K562 (cell line): ENCODE measurements around the gene STC2. TPM values are rescaled to one million over a fixed set of nuclear protein-coding genes. Genes with fewer than 3 reads are reported as not detected.

Experiments used
- ATAC-seq: fragments of 200-7000 bp; cut with Tn5 transposase; 3 replicates; pipeline ENCODE4 v1.9.1; 2020; ENCODE audit warnings: moderate library complexity
- BruUV-seq: library from RNA; stranded (reverse); fragments of 400-500 nt; replicated peaks from 2 replicates; lab custom pipeline; 2021; lab: Mats Ljungman, UMichigan
- CTCF ChIA-PET: fragments of 300-600 bp; formaldehyde crosslinking; extraction: SDS; loops from one replicate; lab custom pipeline; 2021; ENCODE audit warnings: low intra/inter-chr PET ratio; lab: Yijun Ruan, JAX
- POLR2A ChIA-PET: fragments of 300-600, 350-650 bp; sonication (Branson Sonifier 250); formaldehyde crosslinking; extraction: SDS; loops from one replicate; lab custom pipeline; 2021; ENCODE audit warnings: antibody characterized with exemption, inconsistent platforms; lab: Yijun Ruan, JAX
- DNase-seq, 4 experiments: peaks; one replicate each; pipeline versions ENCODE4 v3.0.0 to v3.0.0-alpha.2; 2011 to 2018; ENCODE audit warnings: low spot score in 3 of 4, mixed read lengths in 3 of 4; ENCODE audit errors: extremely low read depth in 1 of 4
- FAIRE-seq: peaks from 2 replicates; lab custom pipeline; 2011; peaks lifted over from hg19 to GRCh38; lab: Jason Lieb, UNC
- H2AFZ ChIP-seq: 2 replicates; pipeline ENCODE4 v1.6.0; 2011; ENCODE audit warnings: low read depth, low read length, control low read depth, inconsistent platforms
- H3K27ac ChIP-seq: fragments of 200-600 bp; 3 replicates; pipeline ENCODE4 v1.8.0; 2011; ENCODE audit warnings: low read depth, mild to moderate bottlenecking, control low read depth, inconsistent platforms, low read length, moderate library complexity, mixed read lengths; ENCODE audit errors: extremely low read depth
- H3K27me3 ChIP-seq, 2 experiments: fragments of 300-600 bp in 1 of 2; 2 replicates in 1 of 2; 3 replicates in 1 of 2; pipeline versions ENCODE4 v1.6.0 to v1.8.0; 2011; ENCODE audit warnings: inconsistent platforms in 2 of 2, low read length in 2 of 2, mild to moderate bottlenecking in 1 of 2, mixed read lengths in 1 of 2, moderate library complexity in 1 of 2; ENCODE audit not compliant: control insufficient read depth in 2 of 2, insufficient read depth in 2 of 2
- H3K36me3 ChIP-seq: fragments of 300-600 bp; 3 replicates; pipeline ENCODE4 v1.8.0; 2011; ENCODE audit warnings: mild to moderate bottlenecking, low read length, inconsistent platforms; ENCODE audit not compliant: control insufficient read depth, insufficient read depth
- H3K4me1 ChIP-seq, 2 experiments: fragments of 200-600 bp in 1 of 2; replicated peaks in 1 of 2; 2 replicates in 1 of 2; 3 replicates in 1 of 2; pipeline versions ENCODE4 v1.5.1 to v1.8.0; 2011; ENCODE audit warnings: inconsistent platforms in 2 of 2, low read length in 2 of 2, mild to moderate bottlenecking in 1 of 2, mixed read lengths in 1 of 2, moderate library complexity in 1 of 2; ENCODE audit not compliant: control insufficient read depth in 2 of 2, insufficient read depth in 2 of 2
- H3K4me2 ChIP-seq: 2 replicates; pipeline ENCODE4 v1.6.1; 2011; ENCODE audit warnings: low read length, control low read depth, inconsistent platforms, mixed read lengths; ENCODE audit not compliant: insufficient read depth
- H3K4me3 ChIP-seq: fragments of 200-600 bp; sonication (generic), shearing (Covaris generic); 2 replicates; pipeline ENCODE4 v1.5.1; 2016; ENCODE audit warnings: control low read depth, inconsistent platforms
- H3K79me2 ChIP-seq: fragments of 200-600 bp; 3 replicates; pipeline ENCODE4 v1.8.0; 2011; ENCODE audit warnings: low read length, inconsistent platforms; ENCODE audit not compliant: control insufficient read depth, insufficient read depth
- H3K9ac ChIP-seq, 2 experiments: 2 replicates each; pipeline versions ENCODE4 v1.6.0 to v1.6.1; 2011; ENCODE audit warnings: low read depth in 2 of 2, low read length in 2 of 2, control low read depth in 1 of 2, inconsistent platforms in 1 of 2, mild to moderate bottlenecking in 1 of 2, mixed read lengths in 1 of 2; ENCODE audit not compliant: insufficient read depth in 1 of 2
- H3K9me1 ChIP-seq: one replicate; pipeline ENCODE4 v1.6.0; 2011; ENCODE audit warnings: inconsistent platforms, mild to moderate bottlenecking, low read length, moderate library complexity; ENCODE audit not compliant: control insufficient read depth, insufficient read depth
- H3K9me3 ChIP-seq: replicated peaks from 2 replicates; pipeline ENCODE4 v1.5.1; 2011; ENCODE audit warnings: low read depth, low read length, inconsistent platforms; ENCODE audit not compliant: control insufficient read depth, insufficient read depth
- H4K20me1 ChIP-seq: replicated peaks from 2 replicates; pipeline ENCODE4 v1.6.1; 2011; ENCODE audit warnings: low read length, inconsistent platforms, mixed read lengths; ENCODE audit not compliant: control insufficient read depth, insufficient read depth
- ADNP ChIP-seq: fragments of 200-800 bp; sonication (Bioruptor generic); IDR thresholded peaks from 2 replicates; pipeline ENCODE4 v1.6.1; 2016; ENCODE audit warnings: missing genetic modification characterization, missing compliant biosample characterization
- BCOR ChIP-seq: fragments of 450-650 bp; IDR thresholded peaks from 2 replicates; pipeline ENCODE4 v1.6.1; 2016
- DIDO1 ChIP-seq: fragments of 450-650 bp; IDR thresholded peaks from 2 replicates; pipeline ENCODE4 v1.6.1; 2016; ENCODE audit warnings: low read depth, missing biosample characterization, missing genetic modification characterization
- ELF1 ChIP-seq: fragments of 200-800 bp; sonication (Bioruptor generic); IDR thresholded peaks from 2 replicates; pipeline ENCODE4 v1.6.1; 2016; ENCODE audit warnings: missing genetic modification characterization, missing compliant biosample characterization
- IRF2 ChIP-seq: sonication (generic); formaldehyde crosslinking; IDR thresholded peaks from 2 replicates; pipeline ENCODE4 v1.8.1; 2022; ENCODE audit warnings: mild to moderate bottlenecking, missing genetic modification reagents
- MXI1 ChIP-seq: IDR thresholded peaks from 2 replicates; pipeline ENCODE4 v1.6.1; 2011; ENCODE audit warnings: low read depth, mild to moderate bottlenecking, improper control_type of control experiment, low read length
- NFXL1 ChIP-seq: fragments of 450-650 bp; formaldehyde crosslinking; IDR thresholded peaks from 2 replicates; pipeline ENCODE4 v1.4.0; 2021; ENCODE audit warnings: mild to moderate bottlenecking
- RBM25 ChIP-seq: fragments of 200-400 bp; formaldehyde crosslinking; IDR thresholded peaks from 2 replicates; pipeline ENCODE4 v1.6.1; 2018; ENCODE audit warnings: low read length, low read depth, moderate library complexity; ENCODE audit not compliant: severe bottlenecking
- TAF7 ChIP-seq: fragments of 450-650 bp; IDR thresholded peaks from 2 replicates; pipeline ENCODE4 v1.6.1; 2016; ENCODE audit warnings: missing genetic modification characterization, missing compliant biosample characterization
- ZNF507 ChIP-seq: conservative IDR thresholded peaks from 2 replicates; pipeline ENCODE4 v1.6.1; 2017; ENCODE audit warnings: missing genetic modification characterization, missing compliant biosample characterization
- ZNF778 ChIP-seq: fragments of 450-650 bp; formaldehyde crosslinking; IDR thresholded peaks from 2 replicates; pipeline ENCODE4 v1.4.0; 2020; ENCODE audit warnings: mild to moderate bottlenecking, moderate library complexity
- WGBS: fragments of 100-300 bp; shearing (Covaris generic); methylation state at CpG from one replicate; pipeline ENCODE4 v1.1.6; 2016; ENCODE audit warnings: low coverage, mixed read lengths; ENCODE audit not compliant: insufficient coverage; ENCODE audit errors: missing lambda C conversion rate; 5-methylcytosine and 5-hydroxymethylcytosine counted together
- in situ Hi-C: fragments of 300-500 bp; cut with MboI; formaldehyde crosslinking; loops from 4 replicates; pipeline ENCODE4 v1.15.0; 2018; ENCODE audit warnings: inconsistent platforms, mixed read lengths
- intact Hi-C: fragments of 100-400 bp; cut with micrococcal nuclease; formaldehyde crosslinking; loops from 2 replicates; pipeline ENCODE4 v1.14.2; 2022
- polyA plus RNA-seq, 8 experiments: library from polyadenylated mRNA; depleted of rRNA in 4 of 8; stranded (reverse) in 5 of 8; unstranded in 3 of 8; fragments of >200 nt; fragmentation: Nextera tagmentation in 2 of 8; fragmentation: Illumina TruSeq in 1 of 8; extraction: Ambion mirVana in 2 of 8; extraction: Trizol in 1 of 8; gene quantifications; 2 replicates each; pipeline versions ENCODE4 v1.2.1 to v1.2.3, GENCODE V29; 2011 to 2014; ENCODE audit warnings: inconsistent platforms in 1 of 8, missing spikeins in 1 of 8
- total RNA-seq, 7 experiments: library from RNA; depleted of rRNA in 6 of 7; stranded (reverse); fragments of >200 nt in 6 of 7; fragmentation: Illumina TruSeq in 2 of 7; extraction: Trizol in 2 of 7; gene quantifications; 2 replicates each; pipeline versions ENCODE4 v1.2.1 to v1.2.3, GENCODE V29; 2011 to 2021; ENCODE audit warnings: low replicate concordance in 1 of 7
- TF ChIP-seq, protein P1 (sequence below), 2 experiments: IDR thresholded peaks; 2 replicates each; pipeline ENCODE4 v1.6.1; 2011; ENCODE audit warnings: borderline replicate concordance in 1 of 2, control low read depth in 1 of 2, low read depth in 1 of 2, low read length in 1 of 2, mild to moderate bottlenecking in 1 of 2, mixed read lengths in 1 of 2, moderate library complexity in 1 of 2; ENCODE audit not compliant: insufficient read depth in 1 of 2, insufficient read length in 1 of 2, poor library complexity in 1 of 2, severe bottlenecking in 1 of 2; ENCODE audit errors: extremely low read depth in 1 of 2
- TF ChIP-seq, protein P2 (sequence below): sonication (generic); formaldehyde crosslinking; IDR thresholded peaks from 2 replicates; pipeline ENCODE4 v1.8.1; 2023; ENCODE audit warnings: mild to moderate bottlenecking, missing genetic modification reagents

STC2 gene
- total and polyA plus RNA-seq, 9 of the 15 experiments (the other 6 are each of a cell fraction or from before 2014, with no cell fraction given), result 0.62 to 31.7 (median 7.4) TPM

GRCh38 chr5:173313351-173313801 lies 14.8 kb downstream of the STC2 start:
- Histone ChIP-seq H3K27ac (no peak overlapping the region), H3K4me1 (peaks cover 8 to 37% of the 10 kb centered on the region in 2 experiments; a peak in 3 of 5 replicates), H2AFZ (no peak overlapping the region), H3K9me1 (no peaks in the 10 kb centered on the region), H4K20me1 (no peaks in the 10 kb centered on the region), H3K79me2 (no peaks in the 10 kb centered on the region), H3K4me2 (no peak overlapping the region), H3K4me3 (no peak overlapping the region), H3K36me3 (peaks cover 22% of the 10 kb centered on the region; the same call in 1 of the 3 replicates), H3K9ac (no peak overlapping the region), H3K9me3 (no peaks in the 10 kb centered on the region), H3K27me3 (no peaks in the 10 kb centered on the region)
- DNase-seq (no peak), FAIRE-seq (no peak), ATAC-seq (no peak)
- CTCF ChIA-PET, result no interaction called here
- POLR2A ChIA-PET, result interaction anchor here (0.5 to 2.2 kb wide), 4 partner anchors 10 to 63 kb away, joined by 4 to 5 read pairs (median 5); no protein-coding TSS in a partner anchor
- intact Hi-C loops, result no loop called here
- in situ Hi-C loops, result no loop called here
- BruUV-seq, result no TSS peak
- 28% methylated on average over 3 of the region's 3 CpGs for WGBS
- 0 out of 2 replicates have a peak, but pooled peaks have one; percentile 14 for TF ChIP-seq BCOR
- TF ChIP-seq RBM25, result peak; percentile 83
- TF ChIP-seq ADNP, result 0 out of 2 replicates have a peak, but pooled peaks have one; percentile 42
- TF ChIP-seq DIDO1, result no peak

GRCh38 chr5:173312821-173313220 lies 15.4 kb downstream of the STC2 start:
- no TSS peak for BruUV-seq
- Histone ChIP-seq H3K4me3 (no peak overlapping the region), H3K27me3 (no peaks in the 10 kb centered on the region), H3K4me1 (peaks cover 8 to 34% of the 10 kb centered on the region in 2 experiments; a peak in 3 of 5 replicates), H2AFZ (no peak overlapping the region), H3K9me3 (no peaks in the 10 kb centered on the region), H3K79me2 (no peaks in the 10 kb centered on the region), H3K4me2 (no peak overlapping the region), H3K27ac (no peak overlapping the region), H3K9me1 (no peaks in the 10 kb centered on the region), H3K36me3 (peaks cover 16% of the 10 kb centered on the region; the same call in 1 of the 3 replicates), H3K9ac (no peak overlapping the region), H4K20me1 (no peaks in the 10 kb centered on the region)
- FAIRE-seq (no peak), ATAC-seq (no peak), DNase-seq (no peak)
- WGBS, result 46% methylated on average over 3 of the region's 3 CpGs
- ChIA-PET CTCF (interaction anchor here (0.6 kb wide), 1 partner anchor 563 kb away, joined by 3 read pairs; no protein-coding TSS in a partner anchor), POLR2A (interaction anchor here (0.7 to 2.2 kb wide), 4 partner anchors 11 to 269 kb away, joined by 3 to 5 read pairs (median 5); no protein-coding TSS in a partner anchor)
- in situ Hi-C loops, result no loop called here
- intact Hi-C loops, result no loop called here
- TF ChIP-seq ZNF507 (tag), result no peak
- TF ChIP-seq IRF2 (CRISPR knock-in tag), result no peak
- TF ChIP-seq MXI1, result no peak
- TF ChIP-seq, protein P1, sequence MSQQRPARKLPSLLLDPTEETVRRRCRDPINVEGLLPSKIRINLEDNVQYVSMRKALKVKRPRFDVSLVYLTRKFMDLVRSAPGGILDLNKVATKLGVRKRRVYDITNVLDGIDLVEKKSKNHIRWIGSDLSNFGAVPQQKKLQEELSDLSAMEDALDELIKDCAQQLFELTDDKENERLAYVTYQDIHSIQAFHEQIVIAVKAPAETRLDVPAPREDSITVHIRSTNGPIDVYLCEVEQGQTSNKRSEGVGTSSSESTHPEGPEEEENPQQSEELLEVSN (IDR thresholded peaks at IDR 0.05; ENCODE audit: borderline replicate concordance in 1 of 2, extremely low read depth in 1 of 2, insufficient read depth in 1 of 2, insufficient read length in 1 of 2, low read depth in 1 of 2, low read length in 1 of 2, poor library complexity in 1 of 2, severe bottlenecking in 1 of 2), result no peak
- TF ChIP-seq, protein P2, sequence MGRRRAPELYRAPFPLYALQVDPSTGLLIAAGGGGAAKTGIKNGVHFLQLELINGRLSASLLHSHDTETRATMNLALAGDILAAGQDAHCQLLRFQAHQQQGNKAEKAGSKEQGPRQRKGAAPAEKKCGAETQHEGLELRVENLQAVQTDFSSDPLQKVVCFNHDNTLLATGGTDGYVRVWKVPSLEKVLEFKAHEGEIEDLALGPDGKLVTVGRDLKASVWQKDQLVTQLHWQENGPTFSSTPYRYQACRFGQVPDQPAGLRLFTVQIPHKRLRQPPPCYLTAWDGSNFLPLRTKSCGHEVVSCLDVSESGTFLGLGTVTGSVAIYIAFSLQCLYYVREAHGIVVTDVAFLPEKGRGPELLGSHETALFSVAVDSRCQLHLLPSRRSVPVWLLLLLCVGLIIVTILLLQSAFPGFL, result no peak
- TF ChIP-seq TAF7 (tag), result no peak
- no peak for TF ChIP-seq NFXL1 (CRISPR knock-in tag)
- TF ChIP-seq ELF1 (tag), result no peak
- TF ChIP-seq ZNF778 (CRISPR knock-in tag), result no peak
